ENCODE measurements around the gene PARVA. TPM values are rescaled to one million over a fixed set of nuclear protein-coding genes. Genes with fewer than 3 reads are reported as not detected.

The PARVA gene
- total and polyA plus RNA-seq, 2 of the 4 experiments (the other 2 are of a cell fraction), result 65.2 to 80.2 TPM

GRCh38 chr11:12421386-12421785 is 44.0 kb downstream of the PARVA start:
- Histone ChIP-seq H4K8ac (ENCODE audit: low read depth in 2 of 2, low read length in 2 of 2) (no peak overlapping the region), H3K56ac (ENCODE audit: extremely low read depth, insufficient read depth, low read length) (no peak overlapping the region), H3K9ac (ENCODE audit: low read depth, low read length) (no peak overlapping the region), H3K9me3 (ENCODE audit: control insufficient read depth, insufficient read depth, low read length) (no peaks in the 10 kb centered on the region), H2AK5ac (ENCODE audit: low read depth, low read length) (no peak overlapping the region), H3K4ac (ENCODE audit: low read depth, low read length) (no peak overlapping the region), H2AFZ (replicated peaks; ENCODE audit: low read length, poor library complexity) (no peak overlapping the region), H4K91ac (ENCODE audit: insufficient read depth, low read depth, low read length) (no peak overlapping the region), H2BK20ac (ENCODE audit: low read depth, low read length) (no peak overlapping the region), H3K27me3 (ENCODE audit: control insufficient read depth, insufficient read depth, low read length) (no peaks in the 10 kb centered on the region), H2AK9ac (replicated peaks; ENCODE audit: low read depth, low read length, poor library complexity) (no peak overlapping the region), H2BK15ac (ENCODE audit: low read depth, low read length) (no peak overlapping the region), H3K36me3 (ENCODE audit: control insufficient read depth, insufficient read depth, low read length) (peaks cover 2% of the 10 kb centered on the region), H3K4me3 (ENCODE audit: insufficient read depth, low read depth, low read length) (no peak overlapping the region), H3K23ac (ENCODE audit: low read depth, low read length) (no peak overlapping the region), H3K4me1 (ENCODE audit: control insufficient read depth, insufficient read depth, low read length) (peaks cover 15% of the 10 kb centered on the region), H3K9me1 (ENCODE audit: insufficient read depth, low read length) (peaks cover 12% of the 10 kb centered on the region), H2BK5ac (ENCODE audit: low read depth, low read length, poor library complexity, severe bottlenecking) (no peak overlapping the region), H3K79me1 (ENCODE audit: low read depth in 1 of 2, low read length in 2 of 2) (peaks cover 30 to 80% of the 10 kb centered on the region in 2 experiments), H4K20me1 (ENCODE audit: insufficient read depth, low read length) (peaks cover 28% of the 10 kb centered on the region), H4K5ac (ENCODE audit: low read depth, low read length) (no peak overlapping the region), H3K4me2 (ENCODE audit: low read depth, low read length) (no peak overlapping the region), H3K14ac (replicated peaks; ENCODE audit: low read depth, low read length) (no peak overlapping the region), H2BK120ac (ENCODE audit: low read depth, low read length) (no peak overlapping the region), H3K27ac (ENCODE audit: insufficient read depth, low read length) (no peak overlapping the region), H3K18ac (ENCODE audit: low read depth, low read length) (no peak overlapping the region)
- intact Hi-C loops (cut with micrococcal nuclease), result no loop called here
- no CpG with 5 or more reads among the region's 1 CpG for WGBS, 2 experiments (ENCODE audit: extremely low coverage in 2 of 2, insufficient read length in 1 of 2)
- dilution Hi-C loops (cut with HindIII; ENCODE audit: low sequenced_read_pairs, unreplicated experiment), result no loop called here
- POLR2A ChIA-PET (ENCODE audit: unreplicated experiment), result no interaction called here
- in situ Hi-C loops (cut with MboI; ENCODE audit: low sequenced_read_pairs), result no loop called here
- CTCF ChIA-PET, result no interaction called here
- no peak for DNase-seq
- TF ChIP-seq POLR2A (IDR thresholded peaks at IDR 0.05; ENCODE audit: low read depth, low read length), result no peak
- TF ChIP-seq NFE2L2 (IDR thresholded peaks at IDR 0.05; ENCODE audit: low read depth, low read length), result no peak
- TF ChIP-seq, protein P1, sequence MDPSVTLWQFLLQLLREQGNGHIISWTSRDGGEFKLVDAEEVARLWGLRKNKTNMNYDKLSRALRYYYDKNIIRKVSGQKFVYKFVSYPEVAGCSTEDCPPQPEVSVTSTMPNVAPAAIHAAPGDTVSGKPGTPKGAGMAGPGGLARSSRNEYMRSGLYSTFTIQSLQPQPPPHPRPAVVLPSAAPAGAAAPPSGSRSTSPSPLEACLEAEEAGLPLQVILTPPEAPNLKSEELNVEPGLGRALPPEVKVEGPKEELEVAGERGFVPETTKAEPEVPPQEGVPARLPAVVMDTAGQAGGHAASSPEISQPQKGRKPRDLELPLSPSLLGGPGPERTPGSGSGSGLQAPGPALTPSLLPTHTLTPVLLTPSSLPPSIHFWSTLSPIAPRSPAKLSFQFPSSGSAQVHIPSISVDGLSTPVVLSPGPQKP (IDR thresholded peaks at IDR 0.05; ENCODE audit: borderline replicate concordance, low read depth, low read length), result no peak
- no peak for TF ChIP-seq SMC3 (IDR thresholded peaks at IDR 0.05; ENCODE audit: low read depth, low read length)
- no peak for TF ChIP-seq BHLHE40 (IDR thresholded peaks at IDR 0.05; ENCODE audit: low read depth, low read length)
- no peak for TF ChIP-seq RAD21 (IDR thresholded peaks at IDR 0.05; ENCODE audit: low read length)
- no peak for TF ChIP-seq FOS (IDR thresholded peaks at IDR 0.05; ENCODE audit: low read depth, low read length)
- TF ChIP-seq RFX5 (IDR thresholded peaks at IDR 0.05; ENCODE audit: low read depth, low read length), result no peak
- no peak for TF ChIP-seq CHD1 (IDR thresholded peaks at IDR 0.05; ENCODE audit: low read depth, low read length)
- no peak for TF ChIP-seq MAZ (IDR thresholded peaks at IDR 0.05; ENCODE audit: borderline replicate concordance, low read depth, low read length)
- TF ChIP-seq CEBPB (IDR thresholded peaks at IDR 0.05; ENCODE audit: low read depth, low read length), result no peak
- TF ChIP-seq RCOR1 (IDR thresholded peaks at IDR 0.05; ENCODE audit: insufficient replicate concordance, low read length), result no peak
- ATAC-seq (ENCODE audit: low read depth), result no peak
- no TSS peak for BruUV-seq (replicated peaks)
